Measurements from ENCODE around the gene LZTR1. TPM values are rescaled to one million over a fixed set of nuclear protein-coding genes. Genes with fewer than 3 reads are reported as not detected.

Gene LZTR1
- total RNA-seq, 1 donor from 2014 or later: 51.6 TPM

- Histone ChIP-seq H3K4me3 (peak within 1 kb of the TSS; percentile 60), H3K27ac (peak within 1 kb of the TSS; percentile 77), H3K36me3 (no peaks in the 10 kb centered on the region), H3K27me3 (ENCODE audit: low read depth) (no peaks in the 10 kb centered on the region), H3K4me1 (peaks cover 18% of the 10 kb centered on the region), H3K9me3 (no peaks in the 10 kb centered on the region)
- DNase-seq (peak; percentile 53), ATAC-seq (peak; percentile 38 to 55)
- intact Hi-C loops (cut with DNase I): no loop called here
- TF ChIP-seq CTCF (IDR thresholded peaks at IDR 0.05): no peak
These were observed 32.8 kb downstream of the LZTR1 start, which contains the start of gene P2RX6 for GRCh38 chr22:21014726-21015465. Gene P2RX6 (plus strand): TSS chr22:21015165. CDS start chr22:21015175, 10 bp downstream.

GRCh38 chr22:21015466-21016006 lies 33.4 kb downstream of the LZTR1 start:
- TF ChIP-seq CTCF (IDR thresholded peaks at IDR 0.05): no peak
- no peaks in the 10 kb centered on the region for H3K36me3 ChIP-seq
- intact Hi-C loops (cut with DNase I): no loop called here
- no peak for DNase-seq
- no peaks in the 10 kb centered on the region for H3K27me3 ChIP-seq (ENCODE audit: low read depth)
- H3K4me1 ChIP-seq: peaks cover 18% of the 10 kb centered on the region
- no peak for ATAC-seq
- peak overlapping the region; percentile 77 for H3K27ac ChIP-seq
- H3K4me3 ChIP-seq: no peak overlapping the region
- H3K9me3 ChIP-seq: no peaks in the 10 kb centered on the region

- no peak overlapping the region for H3K27ac ChIP-seq
- TF ChIP-seq CTCF (IDR thresholded peaks at IDR 0.05): no peak
- intact Hi-C loops (cut with DNase I): no loop called here
- H3K27me3 ChIP-seq (ENCODE audit: low read depth): no peaks in the 10 kb centered on the region
- H3K9me3 ChIP-seq: no peaks in the 10 kb centered on the region
- DNase-seq (no peak), ATAC-seq (no peak)
- no peaks in the 10 kb centered on the region for H3K36me3 ChIP-seq
- H3K4me1 ChIP-seq: peaks cover 18% of the 10 kb centered on the region
- no peak overlapping the region for H3K4me3 ChIP-seq
These were observed 34.7 kb downstream of the LZTR1 start for GRCh38 chr22:21016644-21017420.

- no peak overlapping the region for H3K27ac ChIP-seq
- TF ChIP-seq CTCF (IDR thresholded peaks at IDR 0.05): no peak
- H3K9me3 ChIP-seq: no peaks in the 10 kb centered on the region
- H3K4me3 ChIP-seq: no peak overlapping the region
- H3K4me1 ChIP-seq: peaks cover 18% of the 10 kb centered on the region
- intact Hi-C loops (cut with DNase I): no loop called here
- ATAC-seq: no peak
- no peaks in the 10 kb centered on the region for H3K27me3 ChIP-seq (ENCODE audit: low read depth)
- no peaks in the 10 kb centered on the region for H3K36me3 ChIP-seq
- no peak for DNase-seq
These were observed 36.2 kb downstream of the LZTR1 start for GRCh38 chr22:21018314-21018713.

DNA sequence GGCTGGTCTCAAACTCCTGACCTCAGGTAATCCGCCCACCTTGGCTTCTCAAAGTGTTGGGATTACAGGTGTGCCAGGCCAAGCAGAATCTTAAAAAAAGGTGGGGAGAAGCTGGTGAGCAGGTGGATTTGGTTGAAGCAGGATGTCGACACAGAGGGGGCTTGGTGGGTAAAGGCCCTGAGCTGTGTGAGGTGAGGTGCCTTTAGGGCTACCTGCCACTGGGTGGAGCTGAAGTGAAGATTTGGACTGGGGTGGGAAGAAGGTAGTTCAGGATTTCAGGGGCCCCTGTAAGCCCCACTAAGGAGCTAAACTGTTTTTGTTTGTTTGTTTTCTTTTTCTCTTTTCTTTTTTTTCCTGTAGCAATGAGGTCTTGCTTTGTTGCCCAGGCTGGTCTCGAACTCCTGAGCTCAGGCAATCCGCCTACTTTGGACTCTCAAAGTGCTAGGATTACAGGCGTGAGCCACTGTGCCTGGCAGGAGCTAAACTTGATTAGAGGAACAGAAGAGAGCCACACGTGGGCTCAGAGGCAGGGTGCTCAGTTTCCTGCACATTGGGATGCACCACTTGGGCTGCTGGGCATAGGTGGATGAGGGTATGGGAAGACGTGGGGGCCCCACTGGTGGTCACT lies 38.8 kb downstream of the LZTR1 start:
- Histone ChIP-seq H3K4me1 (no peaks in the 10 kb centered on the region), H3K4me3 (no peak overlapping the region), H3K27me3 (ENCODE audit: low read depth) (no peaks in the 10 kb centered on the region), H3K36me3 (no peaks in the 10 kb centered on the region), H3K27ac (no peak overlapping the region), H3K9me3 (no peaks in the 10 kb centered on the region)
- intact Hi-C loops (cut with DNase I): no loop called here
- no peak for DNase-seq
- ATAC-seq: no peak
- peak; percentile 16 for TF ChIP-seq CTCF (IDR thresholded peaks at IDR 0.05)
